ENCODE data around the gene USP36.

Gene USP36

GRCh38 chr17:78822552-78822951 is 18.1 kb downstream of the USP36 start:
- Histone ChIP-seq H3K9me3 (replicated peaks; ENCODE audit: insufficient read depth, low read length) (no peaks in the 10 kb centered on the region), H3K27ac (ENCODE audit: low read length) (no peak overlapping the region), H3K79me2 (ENCODE audit: low read length) (peaks cover 70% of the 10 kb centered on the region), H3K4me3 (ENCODE audit: low read length) (no peak overlapping the region), H3K27me3 (replicated peaks; ENCODE audit: insufficient read depth, low read length) (no peaks in the 10 kb centered on the region), H2AFZ (ENCODE audit: low read length) (no peak overlapping the region), H3K9ac (ENCODE audit: low read length) (no peak overlapping the region), H3K4me1 (ENCODE audit: low read length) (peaks cover 18% of the 10 kb centered on the region), H3K4me2 (ENCODE audit: low read depth, low read length) (no peak overlapping the region), H3K36me3 (replicated peaks; ENCODE audit: insufficient read depth, low read length) (peaks cover 25% of the 10 kb centered on the region; the same call in 1 of the 2 replicates), H3F3A (ENCODE audit: insufficient read depth, low read length) (peaks cover 19% of the 10 kb centered on the region), H3K9me2 (replicated peaks; ENCODE audit: insufficient read depth, low read length) (no peaks in the 10 kb centered on the region), H4K20me1 (ENCODE audit: insufficient read depth, low read length) (no peaks in the 10 kb centered on the region)
- TF ChIP-seq, protein P1, sequence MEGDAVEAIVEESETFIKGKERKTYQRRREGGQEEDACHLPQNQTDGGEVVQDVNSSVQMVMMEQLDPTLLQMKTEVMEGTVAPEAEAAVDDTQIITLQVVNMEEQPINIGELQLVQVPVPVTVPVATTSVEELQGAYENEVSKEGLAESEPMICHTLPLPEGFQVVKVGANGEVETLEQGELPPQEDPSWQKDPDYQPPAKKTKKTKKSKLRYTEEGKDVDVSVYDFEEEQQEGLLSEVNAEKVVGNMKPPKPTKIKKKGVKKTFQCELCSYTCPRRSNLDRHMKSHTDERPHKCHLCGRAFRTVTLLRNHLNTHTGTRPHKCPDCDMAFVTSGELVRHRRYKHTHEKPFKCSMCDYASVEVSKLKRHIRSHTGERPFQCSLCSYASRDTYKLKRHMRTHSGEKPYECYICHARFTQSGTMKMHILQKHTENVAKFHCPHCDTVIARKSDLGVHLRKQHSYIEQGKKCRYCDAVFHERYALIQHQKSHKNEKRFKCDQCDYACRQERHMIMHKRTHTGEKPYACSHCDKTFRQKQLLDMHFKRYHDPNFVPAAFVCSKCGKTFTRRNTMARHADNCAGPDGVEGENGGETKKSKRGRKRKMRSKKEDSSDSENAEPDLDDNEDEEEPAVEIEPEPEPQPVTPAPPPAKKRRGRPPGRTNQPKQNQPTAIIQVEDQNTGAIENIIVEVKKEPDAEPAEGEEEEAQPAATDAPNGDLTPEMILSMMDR (IDR thresholded peaks at IDR 0.05; ENCODE audit: low read length): no peak
- no peak for TF ChIP-seq EZH2phosphoT487 (IDR thresholded peaks at IDR 0.05; ENCODE audit: low read length)
- TF ChIP-seq EZH2 (optimal IDR thresholded peaks at IDR 0.05; ENCODE audit: low read depth, low read length): no peak
- DNase-seq: no peak

GRCh38 chr17:78821961-78822360 is 18.7 kb downstream of the USP36 start:
- DNase-seq: no peak
- Histone ChIP-seq H2AFZ (ENCODE audit: low read length) (no peak overlapping the region), H3K27me3 (replicated peaks; ENCODE audit: insufficient read depth, low read length) (no peaks in the 10 kb centered on the region), H3K79me2 (ENCODE audit: low read length) (peaks cover 66% of the 10 kb centered on the region), H3K4me2 (ENCODE audit: low read depth, low read length) (no peak overlapping the region), H3K27ac (ENCODE audit: low read length) (no peak overlapping the region), H3K4me3 (ENCODE audit: low read length) (no peak overlapping the region), H3K4me1 (ENCODE audit: low read length) (peaks cover 20% of the 10 kb centered on the region), H3K9me3 (replicated peaks; ENCODE audit: insufficient read depth, low read length) (no peaks in the 10 kb centered on the region), H3K36me3 (replicated peaks; ENCODE audit: insufficient read depth, low read length) (peaks cover 25% of the 10 kb centered on the region; the same call in 1 of the 2 replicates), H3F3A (ENCODE audit: insufficient read depth, low read length) (peaks cover 24% of the 10 kb centered on the region), H3K9me2 (replicated peaks; ENCODE audit: insufficient read depth, low read length) (no peaks in the 10 kb centered on the region), H3K9ac (ENCODE audit: low read length) (no peak overlapping the region), H4K20me1 (ENCODE audit: insufficient read depth, low read length) (no peaks in the 10 kb centered on the region)
- TF ChIP-seq, protein P1 (IDR thresholded peaks at IDR 0.05; ENCODE audit: low read length): no peak
- no peak for TF ChIP-seq EZH2 (optimal IDR thresholded peaks at IDR 0.05; ENCODE audit: low read depth, low read length)
- no peak for TF ChIP-seq EZH2phosphoT487 (IDR thresholded peaks at IDR 0.05; ENCODE audit: low read length)

DNA sequence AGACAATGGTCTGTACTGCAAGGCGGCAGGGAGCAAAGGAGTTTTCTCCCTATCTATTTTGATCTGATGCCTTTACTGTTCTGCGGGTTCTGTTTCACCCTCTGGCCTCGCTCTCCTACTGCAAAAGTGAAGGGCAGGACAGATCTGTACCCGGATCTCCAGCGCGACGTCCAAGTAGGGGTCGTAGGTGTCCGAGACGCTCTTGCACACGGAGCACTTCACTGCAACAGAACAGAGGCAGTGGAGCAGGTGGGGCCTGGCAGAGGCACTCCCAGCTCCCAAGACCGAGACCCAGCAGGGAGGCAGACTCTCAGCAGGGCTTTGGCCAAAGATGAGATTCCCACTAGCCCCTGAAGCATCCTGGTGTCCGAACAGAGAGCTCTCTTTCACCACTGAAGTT is 19.8 kb downstream of the USP36 start:
- H3K27ac ChIP-seq (ENCODE audit: low read length): no peak overlapping the region
- no peaks in the 10 kb centered on the region for H3K27me3 ChIP-seq (replicated peaks; ENCODE audit: insufficient read depth, low read length)
- H3K9me3 ChIP-seq (replicated peaks; ENCODE audit: insufficient read depth, low read length): no peaks in the 10 kb centered on the region
- H3K79me2 ChIP-seq (ENCODE audit: low read length): peaks cover 63% of the 10 kb centered on the region
- peaks cover 24% of the 10 kb centered on the region; the same call in 1 of the 2 replicates for H3K36me3 ChIP-seq (replicated peaks; ENCODE audit: insufficient read depth, low read length)
- H3K4me2 ChIP-seq (ENCODE audit: low read depth, low read length): no peak overlapping the region
- no peaks in the 10 kb centered on the region for H3K9me2 ChIP-seq (replicated peaks; ENCODE audit: insufficient read depth, low read length)
- TF ChIP-seq EZH2 (optimal IDR thresholded peaks at IDR 0.05; ENCODE audit: low read depth, low read length): no peak
- TF ChIP-seq EZH2phosphoT487 (IDR thresholded peaks at IDR 0.05; ENCODE audit: low read length): no peak
- TF ChIP-seq, protein P1 (IDR thresholded peaks at IDR 0.05; ENCODE audit: low read length): no peak
- no peaks in the 10 kb centered on the region for H4K20me1 ChIP-seq (ENCODE audit: insufficient read depth, low read length)
- H3K9ac ChIP-seq (ENCODE audit: low read length): no peak overlapping the region
- peaks cover 29% of the 10 kb centered on the region for H3F3A ChIP-seq (ENCODE audit: insufficient read depth, low read length)
- H3K4me1 ChIP-seq (ENCODE audit: low read length): peaks cover 26% of the 10 kb centered on the region
- no peak overlapping the region for H3K4me3 ChIP-seq (ENCODE audit: low read length)
- no peak for DNase-seq
- no peak overlapping the region for H2AFZ ChIP-seq (ENCODE audit: low read length)
